HepG2 (cell line): ENCODE measurements around the gene LONP1. TPM values are rescaled to one million over a fixed set of nuclear protein-coding genes. Genes with fewer than 3 reads are reported as not detected.

ENCODE experiments used
- CBX1 ChIP-seq: IDR thresholded peaks from one replicate; pipeline ENCODE4 v1.6.1; 2016; ENCODE audit warnings: antibody characterized with exemption, low read depth
- FIP1L1 ChIP-seq: fragments of 200-400 bp; formaldehyde crosslinking; IDR thresholded peaks from 2 replicates; pipeline ENCODE4 v1.6.1; 2018; ENCODE audit warnings: low read depth, mild to moderate bottlenecking, low read length, moderate library complexity, borderline replicate concordance; ENCODE audit not compliant: insufficient read depth
- FOXA1 ChIP-seq, 2 experiments: fragments of 450-650 bp in 1 of 2; sonication (generic) in 1 of 2; formaldehyde crosslinking in 1 of 2; IDR thresholded peaks; 2 replicates each; pipeline versions ENCODE4 v1.4.0 to v1.6.1; 2016 to 2020; ENCODE audit warnings: missing genetic modification reagents in 1 of 2
- HHEX ChIP-seq: IDR thresholded peaks from 2 replicates; pipeline ENCODE4 v1.6.1; 2016; ENCODE audit warnings: control low read depth
- MIER3 ChIP-seq: IDR thresholded peaks from 2 replicates; pipeline ENCODE4 v1.6.1; 2016; ENCODE audit warnings: missing compliant biosample characterization, borderline replicate concordance
- MXD4 ChIP-seq: IDR thresholded peaks from 2 replicates; pipeline ENCODE4 v1.6.1; 2016; ENCODE audit warnings: mild to moderate bottlenecking, missing biosample characterization, missing genetic modification reagents
- PAWR ChIP-seq: sonication (generic); formaldehyde crosslinking; IDR thresholded peaks from 2 replicates; pipeline ENCODE4 v1.4.0; 2020; ENCODE audit warnings: missing genetic modification reagents, mild to moderate bottlenecking, borderline replicate concordance
- POGZ ChIP-seq: sonication (generic); formaldehyde crosslinking; IDR thresholded peaks from 2 replicates; pipeline ENCODE4 v1.4.0; 2020; ENCODE audit warnings: mild to moderate bottlenecking, missing genetic modification reagents
- SMAD1 ChIP-seq: sonication (generic); formaldehyde crosslinking; IDR thresholded peaks from 2 replicates; pipeline ENCODE4 v1.4.0; 2020; ENCODE audit warnings: missing genetic modification reagents, low read depth, mild to moderate bottlenecking, borderline replicate concordance
- SPEN ChIP-seq: sonication (generic); formaldehyde crosslinking; IDR thresholded peaks from 2 replicates; pipeline ENCODE4 v1.5.1; 2020; ENCODE audit warnings: low read depth, mild to moderate bottlenecking, missing genetic modification reagents
- SYNCRIP ChIP-seq: fragments of 200-400 bp; formaldehyde crosslinking; IDR thresholded peaks from 2 replicates; pipeline ENCODE4 v1.6.1; 2018; ENCODE audit warnings: mild to moderate bottlenecking, low read depth, low read length; ENCODE audit not compliant: insufficient read depth
- ZC3H13 ChIP-seq: sonication (generic); formaldehyde crosslinking; IDR thresholded peaks from 2 replicates; pipeline ENCODE4 v1.8.1; 2023; ENCODE audit warnings: mild to moderate bottlenecking, missing genetic modification reagents, moderate library complexity
- ZKSCAN5 ChIP-seq: sonication (generic); formaldehyde crosslinking; IDR thresholded peaks from 2 replicates; pipeline ENCODE4 v1.5.1; 2020; ENCODE audit warnings: mild to moderate bottlenecking, missing genetic modification reagents
- ZNF136 ChIP-seq: sonication (generic); formaldehyde crosslinking; IDR thresholded peaks from 2 replicates; pipeline ENCODE4 v1.8.1; 2022; ENCODE audit warnings: low read depth, mild to moderate bottlenecking, moderate library complexity, missing genetic modification reagents
- ZNF234 ChIP-seq: sonication (generic); formaldehyde crosslinking; conservative IDR thresholded peaks from 2 replicates; pipeline ENCODE4 v1.5.1; 2020; ENCODE audit warnings: mild to moderate bottlenecking, missing genetic modification reagents
- ZNF570 ChIP-seq: sonication (generic); formaldehyde crosslinking; IDR thresholded peaks from 2 replicates; pipeline ENCODE4 v1.4.0; 2020; ENCODE audit warnings: mild to moderate bottlenecking, missing genetic modification reagents, borderline replicate concordance
- ZNF761 ChIP-seq: sonication (generic); formaldehyde crosslinking; conservative IDR thresholded peaks from 2 replicates; pipeline ENCODE4 v1.4.0; 2020; ENCODE audit warnings: mild to moderate bottlenecking, missing genetic modification reagents
- polyA plus RNA-seq, 8 experiments: library from polyadenylated mRNA; depleted of rRNA in 3 of 8; stranded (reverse) in 7 of 8; unstranded in 1 of 8; fragments of >200 nt; fragmentation: Illumina TruSeq in 4 of 8; extraction: Trizol in 4 of 8; gene quantifications; 2 replicates each; pipeline versions ENCODE4 v1.2.1 to v1.2.3, GENCODE V29; 2011 to 2016; ENCODE audit warnings: low read depth in 4 of 8, missing spikeins in 1 of 8, mixed read lengths in 1 of 8; ENCODE audit not compliant: insufficient read depth in 1 of 8
- total RNA-seq, 5 experiments: library from RNA; depleted of rRNA; stranded (reverse); fragments of >200 nt; fragmentation: Illumina TruSeq; extraction: Trizol; gene quantifications; 2 replicates each; pipeline ENCODE4 v1.2.3, GENCODE V29; 2016; ENCODE audit warnings: low read depth in 1 of 5
- TF ChIP-seq, protein P1 (sequence below): sonication (generic); formaldehyde crosslinking; IDR thresholded peaks from 2 replicates; pipeline ENCODE4 v1.4.0; 2020; ENCODE audit warnings: missing genetic modification reagents
- TF ChIP-seq, protein P2 (sequence below): sonication (generic); formaldehyde crosslinking; IDR thresholded peaks from 2 replicates; pipeline ENCODE4 v1.4.0; 2020; ENCODE audit warnings: missing genetic modification reagents, borderline replicate concordance
- TF ChIP-seq, protein P3 (sequence below): sonication (generic); IDR thresholded peaks from 2 replicates; pipeline ENCODE4 v1.6.1; 2016; ENCODE audit warnings: low read depth, borderline replicate concordance
- TF ChIP-seq, protein P4 (sequence below): sonication (generic); formaldehyde crosslinking; IDR thresholded peaks from 2 replicates; pipeline ENCODE4 v1.4.0; 2020; ENCODE audit warnings: mild to moderate bottlenecking, missing genetic modification reagents

Gene LONP1
- total and polyA plus RNA-seq, 2 of the 13 experiments (the other 11 are each of a cell fraction or from before 2014, with no cell fraction given): 59.5 to 76.8 TPM

DNA sequence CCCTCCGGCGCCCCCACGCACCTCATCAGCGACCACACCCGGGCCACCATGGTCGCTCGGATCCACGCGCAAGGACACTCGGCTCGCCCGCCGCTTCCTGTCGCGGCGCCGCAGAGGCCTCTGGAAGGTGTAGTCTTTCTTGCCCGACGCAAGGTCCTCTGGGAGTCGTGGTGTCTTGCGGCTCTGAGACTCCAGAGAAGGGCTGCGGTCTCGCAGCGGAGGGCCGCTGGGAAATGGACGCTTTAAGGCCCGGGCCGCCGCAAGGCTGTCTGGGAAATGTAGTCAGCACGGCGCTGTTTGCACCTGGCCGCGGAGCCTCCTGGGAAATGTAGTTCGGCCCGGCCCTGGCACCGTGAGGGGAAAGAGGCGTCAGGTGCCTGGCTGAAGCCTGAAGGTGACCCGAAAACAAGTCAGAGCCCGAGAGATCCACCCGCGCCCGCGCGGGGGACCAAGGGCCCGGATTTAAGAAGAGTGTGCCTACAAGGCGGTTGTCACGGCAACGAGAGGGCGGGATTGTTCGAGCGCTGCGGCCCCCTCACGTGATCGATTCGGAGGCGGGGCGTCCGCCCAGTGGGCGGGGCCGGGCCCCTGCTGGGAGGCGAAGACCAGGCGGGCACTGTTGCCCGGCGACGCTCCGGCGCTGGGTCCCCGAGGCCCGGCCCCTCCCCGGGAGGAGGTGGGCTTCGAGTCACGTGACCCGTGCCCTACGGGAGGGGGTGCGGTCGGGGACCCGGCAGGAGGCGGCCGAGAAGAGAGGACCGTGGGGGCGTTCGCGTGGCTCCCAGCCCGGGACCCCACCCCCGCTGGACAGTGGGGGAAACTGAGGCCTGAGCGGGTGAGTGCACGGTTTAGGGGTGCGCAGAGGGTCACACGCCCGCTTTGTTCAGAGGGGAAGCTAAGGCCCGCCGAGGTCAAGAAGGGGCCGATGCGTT, 39.2 kb downstream of the LONP1 start, which contains the start of the genes HSD11B1L and MICOS13 (continued):
- no peak for TF ChIP-seq FIP1L1
- no peak for TF ChIP-seq FOXA1 (IDR thresholded peaks at IDR 0.05)
- TF ChIP-seq FOXA1 (CRISPR knock-in tag; IDR thresholded peaks at IDR 0.05): no peak
- TF ChIP-seq ZNF136 (CRISPR knock-in tag): no peak; the same call in 1 of the 2 replicates
- TF ChIP-seq PAWR: no peak
- TF ChIP-seq ZNF234 (CRISPR knock-in tag): no peak
- peak; percentile 65; the same call in 1 of the 2 replicates for TF ChIP-seq ZNF761 (CRISPR knock-in tag)
- no peak for TF ChIP-seq SMAD1 (CRISPR knock-in tag)
- TF ChIP-seq MXD4 (CRISPR knock-in tag): peak; percentile 84
- no peak for TF ChIP-seq ZNF570
- no peak for TF ChIP-seq ZKSCAN5 (CRISPR knock-in tag)
- peak; percentile 38 for TF ChIP-seq CBX1
- TF ChIP-seq, protein P1, sequence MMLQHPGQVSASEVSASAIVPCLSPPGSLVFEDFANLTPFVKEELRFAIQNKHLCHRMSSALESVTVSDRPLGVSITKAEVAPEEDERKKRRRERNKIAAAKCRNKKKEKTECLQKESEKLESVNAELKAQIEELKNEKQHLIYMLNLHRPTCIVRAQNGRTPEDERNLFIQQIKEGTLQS (CRISPR knock-in tag): no peak
- TF ChIP-seq MIER3: peak; percentile 77; the same call in 1 of the 2 replicates
- TF ChIP-seq, protein P2, sequence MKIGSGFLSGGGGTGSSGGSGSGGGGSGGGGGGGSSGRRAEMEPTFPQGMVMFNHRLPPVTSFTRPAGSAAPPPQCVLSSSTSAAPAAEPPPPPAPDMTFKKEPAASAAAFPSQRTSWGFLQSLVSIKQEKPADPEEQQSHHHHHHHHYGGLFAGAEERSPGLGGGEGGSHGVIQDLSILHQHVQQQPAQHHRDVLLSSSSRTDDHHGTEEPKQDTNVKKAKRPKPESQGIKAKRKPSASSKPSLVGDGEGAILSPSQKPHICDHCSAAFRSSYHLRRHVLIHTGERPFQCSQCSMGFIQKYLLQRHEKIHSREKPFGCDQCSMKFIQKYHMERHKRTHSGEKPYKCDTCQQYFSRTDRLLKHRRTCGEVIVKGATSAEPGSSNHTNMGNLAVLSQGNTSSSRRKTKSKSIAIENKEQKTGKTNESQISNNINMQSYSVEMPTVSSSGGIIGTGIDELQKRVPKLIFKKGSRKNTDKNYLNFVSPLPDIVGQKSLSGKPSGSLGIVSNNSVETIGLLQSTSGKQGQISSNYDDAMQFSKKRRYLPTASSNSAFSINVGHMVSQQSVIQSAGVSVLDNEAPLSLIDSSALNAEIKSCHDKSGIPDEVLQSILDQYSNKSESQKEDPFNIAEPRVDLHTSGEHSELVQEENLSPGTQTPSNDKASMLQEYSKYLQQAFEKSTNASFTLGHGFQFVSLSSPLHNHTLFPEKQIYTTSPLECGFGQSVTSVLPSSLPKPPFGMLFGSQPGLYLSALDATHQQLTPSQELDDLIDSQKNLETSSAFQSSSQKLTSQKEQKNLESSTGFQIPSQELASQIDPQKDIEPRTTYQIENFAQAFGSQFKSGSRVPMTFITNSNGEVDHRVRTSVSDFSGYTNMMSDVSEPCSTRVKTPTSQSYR (CRISPR knock-in tag): no peak
- TF ChIP-seq, protein P3, sequence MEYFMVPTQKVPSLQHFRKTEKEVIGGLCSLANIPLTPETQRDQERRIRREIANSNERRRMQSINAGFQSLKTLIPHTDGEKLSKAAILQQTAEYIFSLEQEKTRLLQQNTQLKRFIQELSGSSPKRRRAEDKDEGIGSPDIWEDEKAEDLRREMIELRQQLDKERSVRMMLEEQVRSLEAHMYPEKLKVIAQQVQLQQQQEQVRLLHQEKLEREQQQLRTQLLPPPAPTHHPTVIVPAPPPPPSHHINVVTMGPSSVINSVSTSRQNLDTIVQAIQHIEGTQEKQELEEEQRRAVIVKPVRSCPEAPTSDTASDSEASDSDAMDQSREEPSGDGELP: peak; percentile 48; the same call in 1 of the 2 replicates
- TF ChIP-seq, protein P4, sequence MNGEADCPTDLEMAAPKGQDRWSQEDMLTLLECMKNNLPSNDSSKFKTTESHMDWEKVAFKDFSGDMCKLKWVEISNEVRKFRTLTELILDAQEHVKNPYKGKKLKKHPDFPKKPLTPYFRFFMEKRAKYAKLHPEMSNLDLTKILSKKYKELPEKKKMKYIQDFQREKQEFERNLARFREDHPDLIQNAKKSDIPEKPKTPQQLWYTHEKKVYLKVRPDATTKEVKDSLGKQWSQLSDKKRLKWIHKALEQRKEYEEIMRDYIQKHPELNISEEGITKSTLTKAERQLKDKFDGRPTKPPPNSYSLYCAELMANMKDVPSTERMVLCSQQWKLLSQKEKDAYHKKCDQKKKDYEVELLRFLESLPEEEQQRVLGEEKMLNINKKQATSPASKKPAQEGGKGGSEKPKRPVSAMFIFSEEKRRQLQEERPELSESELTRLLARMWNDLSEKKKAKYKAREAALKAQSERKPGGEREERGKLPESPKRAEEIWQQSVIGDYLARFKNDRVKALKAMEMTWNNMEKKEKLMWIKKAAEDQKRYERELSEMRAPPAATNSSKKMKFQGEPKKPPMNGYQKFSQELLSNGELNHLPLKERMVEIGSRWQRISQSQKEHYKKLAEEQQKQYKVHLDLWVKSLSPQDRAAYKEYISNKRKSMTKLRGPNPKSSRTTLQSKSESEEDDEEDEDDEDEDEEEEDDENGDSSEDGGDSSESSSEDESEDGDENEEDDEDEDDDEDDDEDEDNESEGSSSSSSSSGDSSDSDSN (CRISPR knock-in tag): 0 out of 2 replicates have a peak, but pooled peaks have one; percentile 22
- peak; percentile 76 for TF ChIP-seq SPEN (CRISPR knock-in tag)
- no peak for TF ChIP-seq SYNCRIP
- no peak for TF ChIP-seq POGZ (CRISPR knock-in tag)
- TF ChIP-seq ZC3H13 (CRISPR knock-in tag): peak; percentile 37; the same call in 1 of the 2 replicates
- TF ChIP-seq HHEX (CRISPR knock-in tag): no peak
